Spleen (tissue), 7 donors: ENCODE data around the gene CDX2.

ENCODE experiments used
- CTCF ChIP-seq, 11 experiments: fragments of 200-600 bp in 7 of 11; fragments of 450-650 bp in 4 of 11; sonication (generic) in 4 of 11; IDR thresholded peaks in 8 of 11; conservative IDR thresholded peaks in 3 of 11; 1 replicate in 7 of 11; 2 replicates in 4 of 11; pipeline versions ENCODE4 v1.4.0 to v1.8.0; 2016 to 2021; ENCODE audit warnings: antibody characterized with exemption in 11 of 11, inconsistent platforms in 4 of 11, mild to moderate bottlenecking in 1 of 11
- POLR2A ChIP-seq, 3 donors: fragments of 450-650 bp; IDR thresholded peaks; one replicate each; pipeline ENCODE4 v1.5.1; 2017; ENCODE audit warnings: antibody characterized with exemption in 3 of 3, mild to moderate bottlenecking in 1 of 3
- POLR2AphosphoS5 ChIP-seq, 3 donors: sonication (generic); formaldehyde crosslinking; IDR thresholded peaks; one replicate each; pipeline ENCODE4 v1.5.1; 2017; ENCODE audit warnings: antibody characterized with exemption in 3 of 3
- donor health status: DM: no; HTN: no; CAD: no; lungs with moderate emphysema.
- donor health status: DM: no; HTN: no; CAD: no.
- donor health status: DM: no; HTN: no; CAD: no.

- no peak for TF ChIP-seq POLR2AphosphoS5 (IDR thresholded peaks at IDR 0.05)
- TF ChIP-seq CTCF (IDR thresholded peaks at IDR 0.05 in 8 of 11, conservative IDR thresholded peaks at IDR 0.05 in 3 of 11): no peak
- TF ChIP-seq POLR2A (IDR thresholded peaks at IDR 0.05): no peak
Measured at GRCh38 chr13:27915301-27916207, 53.6 kb downstream of the CDX2 start.
